ENCODE measurements around the gene PANX1.

DNA sequence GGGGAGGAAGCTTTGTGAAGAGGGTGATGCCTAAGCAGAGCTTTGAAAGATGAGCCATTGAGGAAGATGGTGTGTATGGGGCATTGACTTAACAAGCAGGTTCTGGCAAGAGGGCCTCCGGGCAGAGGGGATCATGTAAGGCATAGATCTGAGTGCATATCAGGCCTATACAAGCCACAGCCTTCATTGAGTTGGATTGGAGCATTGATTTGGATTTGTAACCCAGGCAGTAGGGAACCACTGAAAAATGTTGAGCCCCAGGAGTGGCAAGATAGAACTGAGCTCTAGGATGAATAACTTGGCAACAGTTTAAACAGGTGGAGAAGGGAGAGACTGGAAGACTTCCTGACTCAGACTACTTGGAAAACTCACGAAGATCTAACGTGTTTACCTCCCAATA, 21.4 kb downstream of the PANX1 start:
- no peak for TF ChIP-seq EZH2 (IDR thresholded peaks at IDR 0.05; ENCODE audit: borderline replicate concordance, insufficient read depth, low read depth, low read length, poor library complexity, severe bottlenecking)
- TF ChIP-seq, protein P1, sequence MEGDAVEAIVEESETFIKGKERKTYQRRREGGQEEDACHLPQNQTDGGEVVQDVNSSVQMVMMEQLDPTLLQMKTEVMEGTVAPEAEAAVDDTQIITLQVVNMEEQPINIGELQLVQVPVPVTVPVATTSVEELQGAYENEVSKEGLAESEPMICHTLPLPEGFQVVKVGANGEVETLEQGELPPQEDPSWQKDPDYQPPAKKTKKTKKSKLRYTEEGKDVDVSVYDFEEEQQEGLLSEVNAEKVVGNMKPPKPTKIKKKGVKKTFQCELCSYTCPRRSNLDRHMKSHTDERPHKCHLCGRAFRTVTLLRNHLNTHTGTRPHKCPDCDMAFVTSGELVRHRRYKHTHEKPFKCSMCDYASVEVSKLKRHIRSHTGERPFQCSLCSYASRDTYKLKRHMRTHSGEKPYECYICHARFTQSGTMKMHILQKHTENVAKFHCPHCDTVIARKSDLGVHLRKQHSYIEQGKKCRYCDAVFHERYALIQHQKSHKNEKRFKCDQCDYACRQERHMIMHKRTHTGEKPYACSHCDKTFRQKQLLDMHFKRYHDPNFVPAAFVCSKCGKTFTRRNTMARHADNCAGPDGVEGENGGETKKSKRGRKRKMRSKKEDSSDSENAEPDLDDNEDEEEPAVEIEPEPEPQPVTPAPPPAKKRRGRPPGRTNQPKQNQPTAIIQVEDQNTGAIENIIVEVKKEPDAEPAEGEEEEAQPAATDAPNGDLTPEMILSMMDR (IDR thresholded peaks at IDR 0.05), result no peak

Measured in B cell (primary cell).